Heart left ventricle (tissue), 16 donors: ENCODE results near the gene DZIP1. TPM values are rescaled to one million over a fixed set of nuclear protein-coding genes. Genes with fewer than 3 reads are reported as not detected.

ENCODE experiments used
- ATAC-seq, 4 donors: fragments of 200-7000 bp; cut with Tn5 transposase; one replicate each; pipeline ENCODE4 v1.9.1; 2020 to 2022; ENCODE audit warnings: moderate library complexity in 4 of 4, mild to moderate bottlenecking in 3 of 4, moderate number of reproducible peaks in 1 of 4
- DNase-seq, 5 donors: peaks; one replicate each; pipeline ENCODE4 v3.0.0-alpha.2; 2020
- H3K27ac ChIP-seq, 12 donors: fragments of 200-600 bp; sonication (generic) in 4 of 12; one replicate each; pipeline versions ENCODE4 v1.5.0 to v1.8.0; 2016 to 2022; ENCODE audit warnings: mild to moderate bottlenecking in 2 of 12
- H3K27me3 ChIP-seq, 9 donors: fragments of 200-600 bp; sonication (generic) in 2 of 9; one replicate each; pipeline versions ENCODE4 v1.5.1 to v1.8.0; 2016 to 2022; ENCODE audit warnings: mild to moderate bottlenecking in 3 of 9
- H3K36me3 ChIP-seq, 9 donors: fragments of 200-600 bp; sonication (generic) in 2 of 9; one replicate each; pipeline versions ENCODE4 v1.5.0 to v1.8.0; 2018 to 2022; ENCODE audit warnings: mild to moderate bottlenecking in 2 of 9
- H3K4me1 ChIP-seq, 12 donors: fragments of 200-600 bp; sonication (generic) in 4 of 12; one replicate each; pipeline versions ENCODE4 v1.5.0 to v1.8.0; 2016 to 2022; ENCODE audit warnings: mild to moderate bottlenecking in 3 of 12
- H3K4me3 ChIP-seq, 12 donors: fragments of 200-600 bp; sonication (generic) in 4 of 12; one replicate each; pipeline versions ENCODE4 v1.5.0 to v1.8.0; 2017 to 2022; ENCODE audit warnings: mild to moderate bottlenecking in 9 of 12, moderate library complexity in 4 of 12
- H3K9me3 ChIP-seq, 12 donors: fragments of 200-600 bp; sonication (generic) in 4 of 12; one replicate each; pipeline versions ENCODE4 v1.5.0 to v1.8.0; 2016 to 2022; ENCODE audit warnings: mild to moderate bottlenecking in 1 of 12
- POLR2A ChIP-seq, 2 donors: fragments of 450-650 bp; IDR thresholded peaks; one replicate each; pipeline ENCODE4 v1.6.1; 2017; ENCODE audit warnings: antibody characterized with exemption in 2 of 2, mild to moderate bottlenecking in 2 of 2, moderate library complexity in 2 of 2
- WGBS, 4 donors: extraction: QIAGEN DNeasy Blood & Tissue Kit in 2 of 4; methylation state at CpG; one replicate each; pipeline versions ENCODE4 v1.1.5 to v1.1.7; 2013 to 2018; 5-methylcytosine and 5-hydroxymethylcytosine counted together
- intact Hi-C, 10 donors: fragments of 100-400 bp; cut with DNase I; formaldehyde crosslinking; loops; one replicate each; pipeline versions ENCODE4 v1.11.1 to v1.14.2; 2022
- polyA plus RNA-seq, 2 donors: library from polyadenylated mRNA; stranded (reverse); fragments of 200-250 nt; gene quantifications; one replicate each; pipeline ENCODE4 v1.2.3, GENCODE V29; 2013
- total RNA-seq, 9 donors: library from RNA; depleted of rRNA in 2 of 9; stranded (reverse); fragments of >200 nt in 2 of 9; fragmentation: NEBNext Ultra II Directional in 3 of 9; extraction: Animal tissue kit (Norgen Biotek cat#: 25700) in 3 of 9; gene quantifications; one replicate each; pipeline versions ENCODE4 v1.1.0 to v1.2.4, GENCODE V29; 2016 to 2023
- TF ChIP-seq, protein P1 (sequence below), 12 donors: fragments of 200-600 bp; sonication (generic) in 4 of 12; IDR thresholded peaks; one replicate each; pipeline versions ENCODE4 v1.5.0 to v1.8.0; 2018 to 2022; ENCODE audit warnings: antibody characterized with exemption in 12 of 12, mild to moderate bottlenecking in 5 of 12
- donor health status: ischemic (EF 13 %, LVEDD 7.1; RV severe dilation, severe dysfunction).
- donor health status: healthy with polysubstance abuse.
- donor health status: DM: no; HTN: yes; CAD: no.
- donor health status: DM: no; HTN: no; CAD: no.
- donor health status: ischemic (EF 25% LVEDD 6.9; RV normal size, moderate dysfunction).
- donor health status: ischemic (EF 25% LVEDD 5.7; RV mildly dilated, moderate dysfunction).
- donor health status: healthy.
- donor health status: DM: yes; HTN: yes; CAD: no.
- donor health status: ischemic (EF 35%, LVEDD 5.7; RV mildly dilated, moderate dysfunction).
- donor health status: nonischemic (EF 11% LVEDD 7.7; RV severe dilation, severe dysfunction).
- donor health status: DM: yes; HTN: yes; CAD: no.
- donor health status: PGD.
- donor health status: ischemic (EF 29% LVEDD 5.4; RV normal size, mild dysfunction).
- donor health status: nonischemic (EF 23%, LVEDD 6.1; RV moderate dilation, normal function).

Gene DZIP1
- total and polyA plus RNA-seq, 11 donors, result 1.9 to 6.9 (median 4.2) TPM

DNA sequence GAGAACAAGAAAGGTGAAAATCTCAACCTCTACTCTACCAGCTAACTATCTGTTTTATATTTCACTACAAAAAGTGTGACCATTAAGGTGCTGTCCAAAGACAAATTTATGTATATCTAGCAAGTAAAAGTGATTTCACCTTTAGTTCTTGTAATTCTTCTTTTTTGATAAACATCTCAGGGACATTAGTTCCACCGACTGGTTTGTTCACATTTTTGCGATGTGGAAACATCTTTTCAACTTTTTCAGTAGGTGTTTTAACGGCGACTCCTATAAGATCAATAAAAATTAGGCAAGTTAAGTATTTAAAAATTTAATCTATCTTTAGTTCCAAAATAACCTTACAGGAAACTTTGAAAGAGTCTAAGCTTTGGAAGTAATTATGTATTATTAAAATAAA, 58.6 kb downstream of the DZIP1 start:
- WGBS, 4 donors, result 97 to 99% (median 97%) methylated on average over 4 of the region's 4 CpGs
- no peak for ATAC-seq
- intact Hi-C loops, result no loop called here
- H3K4me1 ChIP-seq, result no peaks in the 10 kb centered on the region
- H3K27ac ChIP-seq, result no peak overlapping the region
- H3K36me3 ChIP-seq, result peaks cover 0 to 87% (median 9%) of the 10 kb centered on the region in 9 donors
- TF ChIP-seq, protein P1, sequence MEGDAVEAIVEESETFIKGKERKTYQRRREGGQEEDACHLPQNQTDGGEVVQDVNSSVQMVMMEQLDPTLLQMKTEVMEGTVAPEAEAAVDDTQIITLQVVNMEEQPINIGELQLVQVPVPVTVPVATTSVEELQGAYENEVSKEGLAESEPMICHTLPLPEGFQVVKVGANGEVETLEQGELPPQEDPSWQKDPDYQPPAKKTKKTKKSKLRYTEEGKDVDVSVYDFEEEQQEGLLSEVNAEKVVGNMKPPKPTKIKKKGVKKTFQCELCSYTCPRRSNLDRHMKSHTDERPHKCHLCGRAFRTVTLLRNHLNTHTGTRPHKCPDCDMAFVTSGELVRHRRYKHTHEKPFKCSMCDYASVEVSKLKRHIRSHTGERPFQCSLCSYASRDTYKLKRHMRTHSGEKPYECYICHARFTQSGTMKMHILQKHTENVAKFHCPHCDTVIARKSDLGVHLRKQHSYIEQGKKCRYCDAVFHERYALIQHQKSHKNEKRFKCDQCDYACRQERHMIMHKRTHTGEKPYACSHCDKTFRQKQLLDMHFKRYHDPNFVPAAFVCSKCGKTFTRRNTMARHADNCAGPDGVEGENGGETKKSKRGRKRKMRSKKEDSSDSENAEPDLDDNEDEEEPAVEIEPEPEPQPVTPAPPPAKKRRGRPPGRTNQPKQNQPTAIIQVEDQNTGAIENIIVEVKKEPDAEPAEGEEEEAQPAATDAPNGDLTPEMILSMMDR (IDR thresholded peaks at IDR 0.05), result no peak
- no peak for TF ChIP-seq POLR2A (IDR thresholded peaks at IDR 0.05)
- no peaks in the 10 kb centered on the region for H3K9me3 ChIP-seq
- H3K27me3 ChIP-seq, result no peaks in the 10 kb centered on the region
- H3K4me3 ChIP-seq, result no peak overlapping the region
- no peak for DNase-seq

DNA sequence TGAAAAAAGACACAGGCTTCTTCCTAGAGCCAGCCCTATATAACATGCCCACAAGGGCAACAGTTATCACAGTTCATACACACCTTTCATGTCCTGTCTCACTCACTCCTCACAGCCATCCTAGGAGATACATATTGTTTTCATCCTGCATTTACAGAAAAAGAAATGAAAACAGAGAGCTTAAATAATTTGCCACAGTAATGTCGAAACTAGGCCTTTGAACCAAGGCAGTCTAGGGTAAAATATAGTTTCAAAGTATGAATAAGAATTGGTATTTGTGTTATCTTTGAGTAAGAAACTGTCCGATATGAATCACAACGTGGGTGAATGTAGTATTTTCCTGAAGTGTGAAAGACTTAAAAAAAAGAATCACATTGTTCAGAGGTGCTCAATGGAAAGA, 65.2 kb downstream of the DZIP1 start:
- no peak for ATAC-seq
- H3K4me3 ChIP-seq, result no peak overlapping the region
- DNase-seq, result no peak
- no peaks in the 10 kb centered on the region for H3K4me1 ChIP-seq
- peaks cover 0 to 49% (median 4%) of the 10 kb centered on the region in 9 donors for H3K36me3 ChIP-seq
- intact Hi-C loops, result no loop called here
- no peak for TF ChIP-seq POLR2A (IDR thresholded peaks at IDR 0.05)
- TF ChIP-seq, protein P1 (IDR thresholded peaks at IDR 0.05), result no peak
- H3K9me3 ChIP-seq, result no peaks in the 10 kb centered on the region
- H3K27ac ChIP-seq, result no peak overlapping the region
- 86 to 90% (median 88%) methylated on average over 3 of the region's 3 CpGs for WGBS, 4 donors
- H3K27me3 ChIP-seq, result no peaks in the 10 kb centered on the region

DNA sequence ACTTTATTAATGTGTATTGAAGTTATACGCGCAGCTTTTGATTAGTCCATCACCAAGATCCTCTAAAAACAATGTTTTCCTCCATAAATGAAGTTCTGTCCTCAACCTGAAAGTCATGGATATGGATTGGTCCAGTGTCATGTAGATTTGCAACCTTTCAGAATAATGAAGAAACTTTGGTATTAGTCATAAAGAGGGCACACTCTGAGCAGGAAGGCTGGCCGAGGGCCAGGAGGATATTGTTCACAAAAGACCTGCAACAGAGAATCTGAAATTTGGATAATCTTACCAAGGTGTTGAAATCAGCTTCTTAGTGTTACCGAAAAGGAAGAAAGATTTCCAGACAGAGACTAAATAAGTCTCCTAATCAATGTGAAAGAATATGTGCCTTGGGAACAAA, 71.3 kb downstream of the DZIP1 start:
- Histone ChIP-seq H3K36me3 (peaks cover 0 to 1% (median 0%) of the 10 kb centered on the region in 9 donors), H3K27ac (no peak overlapping the region), H3K4me3 (no peak overlapping the region), H3K27me3 (no peaks in the 10 kb centered on the region), H3K9me3 (no peaks in the 10 kb centered on the region), H3K4me1 (no peaks in the 10 kb centered on the region)
- intact Hi-C loops, result no loop called here
- 87 to 92% (median 90%) methylated on average over 4 of the region's 4 CpGs for WGBS, 4 donors
- DNase-seq, result no peak
- ATAC-seq, result no peak
- no peak for TF ChIP-seq POLR2A (IDR thresholded peaks at IDR 0.05)
- TF ChIP-seq, protein P1 (IDR thresholded peaks at IDR 0.05), result no peak

DNA sequence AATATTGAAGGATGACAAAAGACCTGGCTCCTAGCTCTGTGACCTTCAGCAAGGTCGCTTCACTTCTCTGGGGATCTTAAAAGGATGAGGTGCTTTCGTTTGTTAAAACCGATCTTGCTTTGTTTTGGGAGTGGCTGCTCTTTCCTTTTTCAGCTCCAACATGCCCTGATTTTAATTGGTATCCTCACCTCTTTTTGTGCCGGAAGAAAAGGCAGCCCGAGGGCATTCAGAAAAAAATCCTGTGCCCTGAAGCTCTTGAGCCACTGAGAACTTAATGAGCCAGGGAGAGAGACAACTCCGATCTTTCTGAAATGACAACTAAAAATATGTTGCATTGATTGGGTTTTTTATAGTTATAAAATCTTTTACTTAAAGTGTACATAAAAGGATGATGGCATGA, 72.6 kb downstream of the DZIP1 start:
- no peaks in the 10 kb centered on the region for H3K4me1 ChIP-seq
- no peak overlapping the region for H3K27ac ChIP-seq
- WGBS, 4 donors, result 74 to 78% (median 77%) methylated on average over 6 of the region's 6 CpGs
- no peak for TF ChIP-seq POLR2A (IDR thresholded peaks at IDR 0.05)
- TF ChIP-seq, protein P1 (IDR thresholded peaks at IDR 0.05), result no peak
- H3K36me3 ChIP-seq, result no peaks in the 10 kb centered on the region
- DNase-seq (no peak), ATAC-seq (no peak)
- H3K4me3 ChIP-seq, result no peak overlapping the region
- intact Hi-C loops, result no loop called here
- H3K9me3 ChIP-seq, result no peaks in the 10 kb centered on the region
- no peaks in the 10 kb centered on the region for H3K27me3 ChIP-seq
